DMS79 (cell line): ENCODE results near the gene SRMS.

Experiments
- DNase-seq: peaks from one replicate; lab custom pipeline; 2025; lab: John Stamatoyannopoulos, UW

Gene SRMS

GRCh38 chr20:63553251-63553932 is 5.8 kb upstream of the SRMS start:
- DNase-seq, result peak; percentile 15

- no peak for DNase-seq
Measured at GRCh38 chr20:63552481-63553249, 5.1 kb upstream of the SRMS start.

GRCh38 chr20:63551068-63551467 is 3.5 kb upstream of the SRMS start:
- no peak for DNase-seq

- DNase-seq, result no peak
Measured at GRCh38 chr20:63549679-63550282, 2.2 kb upstream of the SRMS start.

- no peak for DNase-seq
Measured at GRCh38 chr20:63549019-63549418, 1.5 kb upstream of the SRMS start.

GRCh38 chr20:63548542-63548941 is 993 bp upstream of the SRMS start:
- DNase-seq, result no peak

GRCh38 chr20:63546956-63547724 is 409 bp downstream of the SRMS start:
- no peak for DNase-seq

- DNase-seq, result no peak
Measured at GRCh38 chr20:63546256-63546955, 1.1 kb downstream of the SRMS start.

- DNase-seq, result no peak
Measured at GRCh38 chr20:63545814-63546213, 1.7 kb downstream of the SRMS start.

GRCh38 chr20:63544958-63545516 is 2.5 kb downstream of the SRMS start:
- DNase-seq, result no peak

- DNase-seq, result no peak
Measured at GRCh38 chr20:63544241-63544957, 3.1 kb downstream of the SRMS start.

GRCh38 chr20:63543733-63544132 is 3.8 kb downstream of the SRMS start:
- no peak for DNase-seq

GRCh38 chr20:63543131-63543530 is 4.4 kb downstream of the SRMS start:
- DNase-seq, result no peak

GRCh38 chr20:63542696-63543095 is 4.9 kb downstream of the SRMS start:
- DNase-seq, result no peak

GRCh38 chr20:63542031-63542559 is 5.5 kb downstream of the SRMS start:
- no peak for DNase-seq

- no peak for DNase-seq
Measured at GRCh38 chr20:63541371-63541770, 6.2 kb downstream of the SRMS start.

GRCh38 chr20:63540417-63541186 is 6.9 kb downstream of the SRMS start:
- DNase-seq, result no peak

- DNase-seq, result no peak
Measured at GRCh38 chr20:63539441-63540370, 7.8 kb downstream of the SRMS start.

GRCh38 chr20:63539092-63539430 is 8.5 kb downstream of the SRMS start:
- DNase-seq, result no peak
